CD4-positive, CD25-positive, alpha-beta regulatory T cell (primary cell): ENCODE data around the gene HRH1. TPM values are rescaled to one million over a fixed set of nuclear protein-coding genes. Genes with fewer than 3 reads are reported as not detected.
"Not testable (repeated sequence)": the region's sequence is repeated elsewhere in the genome, so short reads cannot be mapped to it uniquely, and the experiment has no call there.

Source experiments
- ATAC-seq, 2 donors: fragments of 150-1000 bp; cut with Tn5 transposase; one replicate each; pipeline ENCODE4 v1.10.0; 2021; ENCODE audit warnings: low read depth in 2 of 2, moderate number of reproducible peaks in 2 of 2, moderate library complexity in 1 of 2
- DNase-seq, 3 donors: peaks; one replicate each; pipeline versions ENCODE4 v3.0.0 to v3.0.0-alpha.2; 2012 to 2022; ENCODE audit warnings: mixed read lengths in 1 of 3
- H3K27ac ChIP-seq: one replicate; pipeline ENCODE4 v1.7.0; 2013; ENCODE audit warnings: mild to moderate bottlenecking, low read length; ENCODE audit not compliant: insufficient read depth, poor library complexity, severe bottlenecking
- H3K27me3 ChIP-seq: one replicate; pipeline ENCODE4 v1.7.0; 2013; ENCODE audit warnings: low read length; ENCODE audit not compliant: control insufficient read depth, insufficient read depth
- H3K36me3 ChIP-seq: one replicate; pipeline ENCODE4 v1.7.0; 2013; ENCODE audit warnings: mild to moderate bottlenecking, low read length, moderate library complexity; ENCODE audit not compliant: control insufficient read depth, insufficient read depth
- H3K4me1 ChIP-seq: 2 replicates; pipeline ENCODE4 v1.7.0; 2013; ENCODE audit warnings: mild to moderate bottlenecking, low read length; ENCODE audit not compliant: insufficient read depth, control insufficient read depth, poor library complexity, severe bottlenecking
- H3K4me3 ChIP-seq: one replicate; pipeline ENCODE4 v1.7.0; 2013; ENCODE audit warnings: low read depth, mild to moderate bottlenecking, low read length, moderate library complexity
- H3K9me3 ChIP-seq, 2 experiments: 1 replicate in 1 of 2; 2 replicates in 1 of 2; pipeline ENCODE4 v1.7.0; 2013; ENCODE audit warnings: low read length in 2 of 2, mild to moderate bottlenecking in 1 of 2, moderate library complexity in 1 of 2; ENCODE audit not compliant: control insufficient read depth in 2 of 2
- H3K27ac Mint-ChIP-seq, 3 donors: one replicate each; pipeline ENCODE4 v1.8.0; 2020 to 2022; ENCODE audit warnings: mild to moderate bottlenecking in 3 of 3, mixed read lengths in 3 of 3, moderate library complexity in 2 of 3
- H3K27me3 Mint-ChIP-seq: one replicate; pipeline ENCODE4 v1.8.0; 2022; ENCODE audit warnings: mild to moderate bottlenecking, mixed read lengths
- H3K36me3 Mint-ChIP-seq: one replicate; pipeline ENCODE4 v1.8.0; 2020; ENCODE audit warnings: mixed read lengths
- H3K4me1 Mint-ChIP-seq, 4 donors: one replicate each; pipeline ENCODE4 v1.8.0; 2020 to 2022; ENCODE audit warnings: mixed read lengths in 4 of 4, mild to moderate bottlenecking in 1 of 4
- H3K4me3 Mint-ChIP-seq, 4 donors: one replicate each; pipeline ENCODE4 v1.8.0; 2020 to 2022; ENCODE audit warnings: mild to moderate bottlenecking in 4 of 4, mixed read lengths in 4 of 4, moderate library complexity in 3 of 4
- H3K9me3 Mint-ChIP-seq, 7 donors: one replicate each; pipeline ENCODE4 v1.8.0; 2020 to 2022; ENCODE audit warnings: mixed read lengths in 7 of 7, mild to moderate bottlenecking in 3 of 7, moderate library complexity in 2 of 7
- polyA plus RNA-seq, 4 donors: library from polyadenylated mRNA; unstranded; fragments of 300-500 nt; fragmentation: Illumina TruSeq; gene quantifications; one replicate each; pipeline ENCODE4 v1.2.3, GENCODE V29; 2021
- total RNA-seq: library from RNA; stranded (reverse); gene quantifications from one replicate; pipeline ENCODE4 v1.2.3, GENCODE V29; 2022

The HRH1 gene
- total and polyA plus RNA-seq, 5 donors from 2014 or later = 0.15 TPM; not detected in 3

DNA sequence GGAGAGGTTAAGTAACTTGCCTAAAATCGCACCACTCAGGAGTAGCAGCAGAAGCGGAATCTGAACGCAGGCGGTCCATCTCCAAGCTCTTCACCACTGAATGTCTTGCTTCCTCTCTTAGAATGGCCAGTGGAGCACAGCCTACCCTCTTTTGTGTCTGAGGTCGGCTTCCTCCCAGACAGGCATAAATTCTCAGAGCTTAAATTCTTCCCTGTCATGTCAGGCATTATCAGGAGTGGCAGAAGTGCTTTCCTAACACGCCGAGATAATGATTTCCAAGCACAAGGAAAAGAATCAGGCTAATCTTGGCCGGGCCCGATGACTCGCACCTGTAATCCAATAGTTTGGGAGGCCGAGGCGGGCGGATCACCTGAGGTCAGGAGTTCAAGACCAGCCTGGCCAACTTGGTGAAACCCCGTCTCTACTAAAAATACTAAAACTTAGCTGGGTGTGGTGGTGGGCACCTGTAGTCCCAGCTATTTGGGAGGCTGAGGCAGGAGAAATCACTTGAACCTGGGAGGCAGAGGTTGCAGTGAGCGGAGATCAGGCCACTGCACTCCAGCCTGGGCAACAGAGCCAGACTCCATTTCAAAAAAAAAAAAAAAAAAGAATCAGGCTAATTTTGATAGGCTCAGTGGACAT lies 30.2 kb downstream of the HRH1 start:
- DNase-seq, H3K4me1 ChIP-seq, H3K27ac Mint-ChIP-seq, H3K4me1 Mint-ChIP-seq, H3K4me3 Mint-ChIP-seq, H3K9me3 Mint-ChIP-seq, H3K9me3 ChIP-seq, H3K4me3 ChIP-seq, H3K27me3 ChIP-seq, ATAC-seq, H3K27ac ChIP-seq, H3K36me3 Mint-ChIP-seq, H3K36me3 ChIP-seq: not testable (repeated sequence)
- H3K27me3 Mint-ChIP-seq = peaks cover 11% of the 10 kb centered on the region

DNA sequence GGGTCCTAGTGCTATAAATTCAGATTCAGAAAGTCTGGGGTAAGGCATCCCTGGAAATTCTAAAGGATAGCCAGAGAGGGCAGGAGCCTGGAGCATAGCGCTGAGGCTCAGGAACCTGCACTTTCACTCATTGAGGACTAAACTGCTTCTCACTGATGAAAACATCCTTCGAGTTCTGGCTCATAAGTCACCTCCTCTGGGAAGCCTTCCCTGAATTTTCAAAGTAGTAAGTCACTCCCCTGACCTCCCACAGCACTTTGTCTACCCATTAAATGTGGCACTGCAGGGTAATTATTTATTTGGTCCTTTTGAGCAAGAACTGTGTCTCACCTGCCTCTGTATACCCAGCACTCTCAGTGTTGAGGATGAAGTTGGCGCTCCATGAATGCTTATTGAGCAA lies 30.9 kb downstream of the HRH1 start:
- Histone ChIP-seq H3K4me3 (no peak overlapping the region), H3K36me3 (no peaks in the 10 kb centered on the region), H3K4me1 (no peaks in the 10 kb centered on the region), H3K27ac (no peak overlapping the region), H3K9me3 (no peaks in the 10 kb centered on the region), H3K27me3 (peaks cover 2% of the 10 kb centered on the region)
- Mint-ChIP-seq H3K27ac (no peak overlapping the region), H3K36me3 (no peaks in the 10 kb centered on the region), H3K9me3 (no peaks in the 10 kb centered on the region), H3K4me1 (no peaks in the 10 kb centered on the region), H3K27me3 (peaks cover 10% of the 10 kb centered on the region), H3K4me3 (no peak overlapping the region)
- ATAC-seq (no peak), DNase-seq (no peak)

GRCh38 chr3:11185564-11186317 lies 31.4 kb downstream of the HRH1 start:
- no peak for ATAC-seq

GRCh38 chr3:11186318-11186692 lies 32.0 kb downstream of the HRH1 start:
- H3K4me3 Mint-ChIP-seq = no peak overlapping the region
- H3K27me3 Mint-ChIP-seq = peaks cover 6% of the 10 kb centered on the region
- ATAC-seq = no peak
- no peaks in the 10 kb centered on the region for H3K9me3 ChIP-seq
- H3K36me3 ChIP-seq = no peaks in the 10 kb centered on the region
- peaks cover 2% of the 10 kb centered on the region for H3K27me3 ChIP-seq
- H3K4me1 Mint-ChIP-seq = no peaks in the 10 kb centered on the region
- no peak overlapping the region for H3K4me3 ChIP-seq
- H3K36me3 Mint-ChIP-seq = no peaks in the 10 kb centered on the region
- no peaks in the 10 kb centered on the region for H3K4me1 ChIP-seq
- H3K27ac Mint-ChIP-seq = no peak overlapping the region
- H3K27ac ChIP-seq = no peak overlapping the region
- DNase-seq = no peak
- H3K9me3 Mint-ChIP-seq = no peaks in the 10 kb centered on the region

More at GRCh38 chr3:11185564-11186317, 31.4 kb downstream of the HRH1 start:
- H3K36me3 ChIP-seq = no peaks in the 10 kb centered on the region
- peaks cover 2% of the 10 kb centered on the region for H3K27me3 ChIP-seq
- Mint-ChIP-seq H3K27me3 (peaks cover 6% of the 10 kb centered on the region), H3K4me1 (no peaks in the 10 kb centered on the region), H3K9me3 (no peaks in the 10 kb centered on the region), H3K4me3 (no peak overlapping the region), H3K36me3 (no peaks in the 10 kb centered on the region), H3K27ac (no peak overlapping the region)
- H3K9me3 ChIP-seq = no peaks in the 10 kb centered on the region
- H3K4me3 ChIP-seq = no peak overlapping the region
- no peak overlapping the region for H3K27ac ChIP-seq
- H3K4me1 ChIP-seq = no peaks in the 10 kb centered on the region
- DNase-seq = no peak

GRCh38 chr3:11186771-11187191 lies 32.5 kb downstream of the HRH1 start:
- DNase-seq (no peak), ATAC-seq (no peak)
- Mint-ChIP-seq H3K27me3 (peaks cover 6% of the 10 kb centered on the region), H3K9me3 (no peaks in the 10 kb centered on the region), H3K27ac (no peak overlapping the region), H3K4me1 (no peaks in the 10 kb centered on the region), H3K4me3 (no peak overlapping the region), H3K36me3 (no peaks in the 10 kb centered on the region)
- Histone ChIP-seq H3K36me3 (no peaks in the 10 kb centered on the region), H3K9me3 (no peaks in the 10 kb centered on the region), H3K27me3 (peaks cover 2% of the 10 kb centered on the region), H3K27ac (no peak overlapping the region), H3K4me1 (no peaks in the 10 kb centered on the region), H3K4me3 (no peak overlapping the region)

- Mint-ChIP-seq H3K36me3 (no peaks in the 10 kb centered on the region), H3K4me1 (no peaks in the 10 kb centered on the region), H3K4me3 (no peak overlapping the region), H3K27me3 (peaks cover 6% of the 10 kb centered on the region), H3K9me3 (no peaks in the 10 kb centered on the region), H3K27ac (no peak overlapping the region)
- H3K27me3 ChIP-seq = peaks cover 2% of the 10 kb centered on the region
- H3K4me3 ChIP-seq = no peak overlapping the region
- no peaks in the 10 kb centered on the region for H3K36me3 ChIP-seq
- no peaks in the 10 kb centered on the region for H3K4me1 ChIP-seq
- no peak for ATAC-seq
- H3K27ac ChIP-seq = no peak overlapping the region
- no peaks in the 10 kb centered on the region for H3K9me3 ChIP-seq
- DNase-seq = no peak
These were observed 33.4 kb downstream of the HRH1 start for GRCh38 chr3:11187681-11188080.

DNA sequence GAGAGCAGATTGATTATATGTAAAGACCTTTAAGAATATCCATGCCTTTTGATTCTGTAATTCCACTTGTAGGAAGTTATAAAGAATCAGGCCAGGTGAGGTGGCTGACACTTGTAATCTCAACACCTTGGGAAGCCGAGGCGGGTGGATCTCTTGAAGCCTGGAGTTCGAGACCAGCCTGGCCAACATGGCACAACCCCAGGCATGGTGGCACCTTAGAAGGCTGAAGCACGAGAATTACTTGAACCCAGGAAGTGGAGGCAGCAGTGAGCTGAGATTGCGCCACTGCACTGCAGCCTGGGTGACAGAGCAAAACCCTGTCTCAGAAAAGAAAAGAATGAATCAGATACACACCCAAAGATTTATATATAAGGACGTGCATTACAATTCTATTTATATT lies 33.9 kb downstream of the HRH1 start:
- H3K4me1 Mint-ChIP-seq = no peaks in the 10 kb centered on the region
- no peak overlapping the region for H3K4me3 Mint-ChIP-seq
- no peak for DNase-seq
- no peak for ATAC-seq
- no peaks in the 10 kb centered on the region for H3K9me3 Mint-ChIP-seq
- Histone ChIP-seq H3K27ac (no peak overlapping the region), H3K4me3 (no peak overlapping the region), H3K9me3 (no peaks in the 10 kb centered on the region), H3K27me3 (no peaks in the 10 kb centered on the region), H3K4me1 (no peaks in the 10 kb centered on the region), H3K36me3 (no peaks in the 10 kb centered on the region)
- no peak overlapping the region for H3K27ac Mint-ChIP-seq
- H3K36me3 Mint-ChIP-seq = no peaks in the 10 kb centered on the region
- peaks cover 10% of the 10 kb centered on the region for H3K27me3 Mint-ChIP-seq

GRCh38 chr3:11195201-11195600 lies 40.9 kb downstream of the HRH1 start:
- Mint-ChIP-seq H3K27me3 (peaks cover 20% of the 10 kb centered on the region), H3K27ac (no peak overlapping the region), H3K4me1 (peaks cover 0 to 1% (median 0%) of the 10 kb centered on the region in 4 donors), H3K4me3 (no peak overlapping the region), H3K9me3 (peaks cover 0 to 2% (median 0%) of the 10 kb centered on the region in 7 donors), H3K36me3 (peaks cover 3% of the 10 kb centered on the region)
- ATAC-seq (no peak), DNase-seq (no peak)
- no peaks in the 10 kb centered on the region for H3K9me3 ChIP-seq
- no peaks in the 10 kb centered on the region for H3K4me1 ChIP-seq
- no peaks in the 10 kb centered on the region for H3K36me3 ChIP-seq
- H3K27ac ChIP-seq = no peak overlapping the region
- H3K27me3 ChIP-seq = no peaks in the 10 kb centered on the region
- no peak overlapping the region for H3K4me3 ChIP-seq
